8988T (cell line): ENCODE data around the gene KCNH6.

Source experiments
- DNase-seq: peaks from one replicate; pipeline ENCODE4 v3.0.0; 2011

Gene KCNH6

GRCh38 chr17:63557416-63557815 is 34.3 kb downstream of the KCNH6 start:
- DNase-seq, result no peak

GRCh38 chr17:63558441-63558840 is 35.3 kb downstream of the KCNH6 start:
- DNase-seq, result no peak

- no peak for DNase-seq
Measured at GRCh38 chr17:63561819-63562218, 38.7 kb downstream of the KCNH6 start.

GRCh38 chr17:63563339-63563738 is 40.2 kb downstream of the KCNH6 start:
- no peak for DNase-seq

DNA sequence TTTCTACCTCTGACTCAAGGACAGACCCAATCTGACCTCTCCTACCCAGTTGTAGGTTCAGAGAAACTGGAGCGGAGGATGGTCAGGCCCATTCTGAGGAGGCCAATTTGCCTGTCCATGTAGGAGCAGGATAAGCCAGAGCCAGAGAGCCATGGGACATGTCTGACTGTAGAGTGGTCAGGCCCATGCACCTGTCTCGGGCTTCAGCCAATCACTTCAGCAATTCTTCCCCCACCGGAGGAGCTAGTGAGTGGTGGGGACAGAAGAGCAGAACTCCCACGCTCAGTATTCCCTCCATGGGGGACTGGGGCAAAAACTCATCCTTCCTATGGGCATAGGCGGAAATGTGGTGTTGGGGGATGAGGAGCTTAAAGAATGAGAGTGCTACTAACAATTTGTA is 41.4 kb downstream of the KCNH6 start:
- no peak for DNase-seq

GRCh38 chr17:63567229-63567628 is 44.1 kb downstream of the KCNH6 start:
- no peak for DNase-seq

GRCh38 chr17:63568563-63568962 is 45.4 kb downstream of the KCNH6 start:
- no peak for DNase-seq

DNA sequence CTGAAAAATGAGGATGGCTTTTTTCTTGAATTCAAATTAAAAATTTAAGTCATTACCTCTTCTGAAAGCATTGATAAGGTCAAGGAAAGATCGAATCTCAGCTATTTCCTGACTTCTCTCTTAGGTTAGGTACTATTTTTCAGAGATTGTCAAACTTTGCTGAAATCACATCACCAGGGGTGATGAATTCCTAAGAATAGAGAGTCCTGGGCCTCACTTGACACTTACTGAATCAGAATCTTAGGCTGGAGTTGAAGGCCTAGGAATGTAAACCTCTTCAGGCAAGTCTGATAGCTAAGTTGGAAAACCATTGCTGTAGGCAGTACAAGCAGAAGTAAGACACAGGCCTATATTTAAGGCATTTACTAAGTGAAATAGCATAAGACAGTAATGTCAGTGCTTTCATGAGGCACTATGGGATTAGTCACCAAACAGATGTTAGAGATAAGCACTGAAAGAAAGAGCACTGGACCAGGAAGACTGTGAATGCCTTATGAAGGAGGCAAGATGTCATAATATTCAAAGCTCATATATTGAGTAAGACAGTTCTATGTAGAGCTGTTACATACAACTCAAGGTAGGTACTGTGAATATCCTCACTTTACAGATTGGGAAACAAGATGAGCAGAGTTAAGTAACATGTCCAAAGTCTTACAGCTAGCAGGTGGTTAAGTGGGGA is 48.6 kb downstream of the KCNH6 start:
- no peak for DNase-seq

- no peak for DNase-seq
Measured at GRCh38 chr17:63573634-63574033, 50.5 kb downstream of the KCNH6 start.

- no peak for DNase-seq
Measured at GRCh38 chr17:63578027-63578768, 55.0 kb downstream of the KCNH6 start.

DNA sequence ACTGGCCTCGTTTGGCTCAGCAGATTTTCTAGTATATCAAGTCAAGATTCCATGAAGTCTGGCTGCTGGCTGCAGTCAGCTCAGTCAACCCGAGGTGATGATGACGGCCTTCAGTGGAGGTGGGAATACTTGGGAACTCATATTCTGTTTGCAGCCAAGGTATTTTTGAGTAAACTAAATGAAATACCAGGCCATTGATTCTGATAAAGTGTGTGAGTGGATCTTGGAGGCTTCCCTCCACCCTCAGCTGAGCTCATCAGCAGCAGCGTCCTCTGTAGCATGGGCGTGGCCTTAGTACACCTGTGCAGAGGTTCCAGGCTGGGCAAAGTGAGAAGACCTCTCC is 55.6 kb downstream of the KCNH6 start:
- DNase-seq, result no peak

DNA sequence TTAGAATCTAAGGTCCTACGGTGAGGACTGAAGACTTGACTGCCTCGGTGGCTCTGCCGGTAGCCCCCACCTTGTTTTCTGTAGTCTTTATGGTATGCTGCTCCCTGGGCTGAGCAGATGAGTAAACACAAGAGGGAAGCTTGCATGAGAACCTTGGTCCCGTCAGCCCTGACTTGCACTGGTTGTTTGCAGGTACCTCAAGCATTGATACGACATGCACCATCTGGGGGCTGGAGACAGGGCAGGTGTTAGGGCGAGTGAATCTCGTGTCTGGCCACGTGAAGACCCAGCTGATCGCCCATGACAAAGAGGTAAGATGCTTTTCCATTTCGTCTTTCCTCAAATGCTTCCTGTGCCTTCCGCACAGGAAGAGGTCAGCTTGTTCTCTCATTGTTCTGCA is 56.5 kb downstream of the KCNH6 start:
- no peak for DNase-seq

- no peak for DNase-seq
Measured at GRCh38 chr17:63587770-63588169, 64.6 kb downstream of the KCNH6 start.

DNA sequence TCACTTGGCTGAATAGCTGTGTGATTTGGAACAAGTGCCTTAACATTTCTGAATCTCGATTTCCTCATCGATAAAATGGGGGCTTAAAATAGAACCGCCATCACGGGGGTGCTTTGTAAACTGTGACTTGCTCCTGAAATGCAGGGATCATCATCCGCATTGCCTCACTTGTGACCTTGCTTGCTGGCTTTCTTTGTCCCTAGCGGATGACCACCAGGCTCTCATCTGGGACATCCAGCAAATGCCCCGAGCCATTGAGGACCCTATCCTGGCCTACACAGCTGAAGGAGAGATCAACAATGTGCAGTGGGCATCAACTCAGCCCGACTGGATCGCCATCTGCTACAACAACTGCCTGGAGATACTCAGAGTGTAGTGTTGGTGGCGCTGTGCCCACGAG is 65.6 kb downstream of the KCNH6 start:
- no peak for DNase-seq

DNA sequence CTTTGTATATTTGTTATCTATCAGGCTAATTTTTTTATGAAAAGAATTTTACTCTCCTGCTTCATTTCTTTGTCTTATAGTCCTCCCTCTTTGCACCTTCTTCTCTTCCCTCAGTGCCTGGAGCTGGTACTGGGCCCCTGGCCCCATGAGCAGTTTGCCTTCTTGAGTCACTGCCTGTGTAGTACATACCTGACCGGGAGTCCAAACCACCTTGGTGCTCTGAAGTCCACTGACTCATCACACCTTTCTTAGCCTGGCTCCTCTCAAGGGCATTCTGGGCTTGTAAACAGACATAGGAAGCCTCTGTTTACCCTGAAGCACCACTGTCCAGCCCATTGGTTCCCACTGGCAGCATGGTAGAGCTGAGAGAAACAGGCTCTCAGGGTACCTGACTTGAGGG is 66.5 kb downstream of the KCNH6 start:
- no peak for DNase-seq

DNA sequence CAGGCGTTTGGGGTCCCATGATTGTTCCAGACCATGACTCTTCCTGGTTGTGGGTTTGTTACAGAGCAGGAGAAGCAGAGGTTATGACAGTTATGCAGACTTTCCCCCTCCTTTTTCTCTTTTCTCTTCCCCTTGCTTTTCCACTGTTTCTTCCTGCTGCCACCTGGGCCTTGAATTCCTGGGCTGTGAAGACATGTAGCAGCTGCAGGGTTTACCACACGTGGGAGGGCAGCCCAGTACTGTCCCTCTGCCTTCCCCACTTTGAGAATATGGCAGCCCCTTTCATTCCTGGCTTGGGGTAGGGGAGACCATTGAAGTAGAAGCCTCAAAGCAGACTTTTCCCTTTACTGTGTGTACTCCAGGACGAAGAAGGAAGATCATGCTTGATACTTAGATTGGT is 69.6 kb downstream of the KCNH6 start:
- DNase-seq, result no peak

- DNase-seq, result no peak
Measured at GRCh38 chr17:63595132-63595531, 72.0 kb downstream of the KCNH6 start.
